Astrocyte of the hippocampus (primary cell): Measurements from ENCODE around the gene RTP5.
"Not testable (repeated sequence)": the region's sequence is repeated elsewhere in the genome, so short reads cannot be mapped to it uniquely, and the experiment has no call there.

ENCODE experiments used
- DNase-seq: peaks from one replicate; pipeline ENCODE4 v3.0.0; 2011; ENCODE audit warnings: low read depth, low spot score

RTP5 gene

DNA sequence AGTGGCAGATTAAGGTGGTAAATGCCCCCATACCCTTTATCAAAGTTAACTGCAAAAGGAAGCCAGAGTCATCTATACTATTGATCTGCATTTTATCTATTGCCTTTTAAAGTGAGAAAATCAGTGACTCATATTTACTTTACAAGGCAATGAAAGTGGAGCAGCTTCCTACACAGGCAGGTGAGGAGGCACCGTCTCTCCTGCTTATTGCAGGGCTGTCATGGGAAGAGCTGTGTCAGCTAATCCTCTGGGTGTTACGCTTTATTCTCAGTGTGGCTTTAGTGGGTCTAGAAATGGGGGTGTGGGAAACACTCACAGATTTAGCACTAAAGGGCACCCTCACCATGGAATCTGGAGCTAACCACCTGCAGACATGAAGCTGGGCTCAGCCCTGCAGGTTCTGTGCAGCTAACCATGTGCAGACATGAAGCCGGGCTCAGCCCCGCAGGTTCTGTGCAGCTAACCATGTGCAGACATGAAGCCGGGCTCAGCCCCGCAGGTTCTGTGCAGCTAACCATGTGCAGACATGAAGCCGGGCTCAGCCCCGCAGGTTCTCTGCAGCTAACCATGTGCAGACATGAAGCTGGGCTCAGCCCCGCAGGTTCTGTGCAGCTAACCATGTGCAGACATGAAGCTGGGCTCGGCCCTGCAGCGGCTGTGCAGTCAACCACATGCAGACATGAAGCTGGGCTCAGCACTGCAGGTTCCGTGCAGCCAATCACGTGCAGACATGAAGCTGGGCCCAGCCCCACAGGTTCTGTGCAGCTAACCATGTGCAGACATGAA lies 53.5 kb downstream of the RTP5 start:
- not testable (repeated sequence) for DNase-seq
